HCT116 (cell line): Measurements from ENCODE around the gene BAX. TPM values are rescaled to one million over a fixed set of nuclear protein-coding genes. Genes with fewer than 3 reads are reported as not detected.

Experiments
- ATAC-seq: fragments of 200-7000 bp; cut with Tn5 transposase; 2 replicates; pipeline ENCODE4 v1.9.1; 2020; ENCODE audit warnings: mild to moderate bottlenecking, moderate library complexity
- BruUV-seq: library from RNA; stranded (reverse); fragments of 400-500 nt; replicated peaks from 2 replicates; lab custom pipeline; 2021; lab: Mats Ljungman, UMichigan
- CTCF ChIA-PET: fragments of 300-600 bp; sonication (Branson Sonifier 250); formaldehyde crosslinking; loops from one replicate; lab custom pipeline; 2021; ENCODE audit warnings: antibody characterized with exemption; lab: Charles Lee
- POLR2A ChIA-PET: fragments of 300-600, 350-600 bp; sonication (Branson Sonifier 250); formaldehyde crosslinking; loops from one replicate; lab custom pipeline; 2021; ENCODE audit warnings: antibody characterized with exemption; lab: Charles Lee
- RAD21 ChIA-PET, 2 experiments: fragments of 300-600 bp; sonication (Branson Sonifier 250); formaldehyde crosslinking; loops; one replicate each; lab custom pipeline; 2023; ENCODE audit warnings: low total read pairs in 2 of 2; ENCODE audit not compliant: uncharacterized antibody in 2 of 2, unreplicated experiment in 2 of 2, low non-redundant PET in 1 of 2; lab: Charles Lee
- DNase-seq: peaks from one replicate; pipeline ENCODE4 v3.0.0-alpha.2; 2010; ENCODE audit warnings: low read depth, low spot score
- H2AFZ ChIP-seq: fragments of 200-600 bp; shearing (Covaris generic), sonication (generic); 2 replicates; pipeline ENCODE4 v1.6.1; 2017; ENCODE audit warnings: low read depth, mixed run types, mixed read lengths, antibody characterized with exemption, low read length; ENCODE audit not compliant: poor library complexity, severe bottlenecking
- H3K27ac ChIP-seq: 2 replicates; pipeline ENCODE4 v1.5.1; 2012; ENCODE audit warnings: low read depth, low read length
- H3K27me3 ChIP-seq: fragments of 200-600 bp; sonication (generic); 2 replicates; pipeline ENCODE4 v1.6.1; 2016; ENCODE audit warnings: mixed run types, low read length, mixed read lengths; ENCODE audit not compliant: insufficient read depth
- H3K36me3 ChIP-seq, 2 experiments: fragments of 200-500 bp in 1 of 2; fragments of 200-600 bp in 1 of 2; sonication (Bioruptor generic) in 1 of 2; sonication (generic) in 1 of 2; 2 replicates each; pipeline versions ENCODE4 v1.5.1 to v1.6.1; 2014 to 2016; ENCODE audit warnings: low read length in 2 of 2, inconsistent platforms in 1 of 2, mixed read lengths in 1 of 2, mixed run types in 1 of 2; ENCODE audit not compliant: insufficient read depth in 2 of 2, control insufficient read depth in 1 of 2
- H3K4me1 ChIP-seq, 2 experiments: fragments of 200-600 bp in 1 of 2; sonication (generic) in 1 of 2; 2 replicates each; pipeline versions ENCODE4 v1.5.1 to v1.6.1; 2012 to 2017; ENCODE audit warnings: low read length in 2 of 2, inconsistent platforms in 1 of 2, mild to moderate bottlenecking in 1 of 2, mixed read lengths in 1 of 2, mixed run types in 1 of 2, moderate library complexity in 1 of 2; ENCODE audit not compliant: insufficient read depth in 2 of 2, control insufficient read depth in 1 of 2
- H3K4me2 ChIP-seq: fragments of 200-600 bp; sonication (generic); 2 replicates; pipeline ENCODE4 v1.6.1; 2017; ENCODE audit warnings: mixed run types, low read length, mixed read lengths
- H3K4me3 ChIP-seq, 2 experiments: fragments of 200-600 bp in 1 of 2; sonication (generic) in 1 of 2; replicated peaks in 1 of 2; 2 replicates each; pipeline ENCODE4 v1.5.1; 2011 to 2016; ENCODE audit warnings: low read length in 2 of 2, control low read depth in 1 of 2, low read depth in 1 of 2, mild to moderate bottlenecking in 1 of 2, mixed read lengths in 1 of 2, mixed run types in 1 of 2
- H3K79me2 ChIP-seq: fragments of 200-600 bp; sonication (generic); 2 replicates; pipeline ENCODE4 v1.6.1; 2017; ENCODE audit warnings: mild to moderate bottlenecking, mixed run types, low read length, moderate library complexity, mixed read lengths; ENCODE audit not compliant: insufficient read depth
- H3K9ac ChIP-seq: fragments of 200-600 bp; sonication (generic); 2 replicates; pipeline ENCODE4 v1.6.1; 2016; ENCODE audit warnings: low read length, mixed read lengths
- H3K9me2 ChIP-seq: fragments of 200-600 bp; sonication (generic), shearing (Covaris generic); 2 replicates; pipeline ENCODE4 v1.6.1; 2017; ENCODE audit warnings: mixed run types, mild to moderate bottlenecking, moderate library complexity; ENCODE audit not compliant: insufficient read depth
- H3K9me3 ChIP-seq, 2 experiments: fragments of 200-500 bp in 1 of 2; fragments of 200-600 bp in 1 of 2; sonication (Bioruptor generic) in 1 of 2; sonication (generic) in 1 of 2; 2 replicates each; pipeline ENCODE4 v1.6.1; 2014 to 2017; ENCODE audit warnings: low read length in 2 of 2, mixed read lengths in 2 of 2, inconsistent platforms in 1 of 2, low read depth in 1 of 2, mild to moderate bottlenecking in 1 of 2, mixed run types in 1 of 2, moderate library complexity in 1 of 2; ENCODE audit not compliant: control insufficient read depth in 1 of 2, insufficient read depth in 1 of 2
- H4K20me1 ChIP-seq: fragments of 200-600 bp; sonication (generic), shearing (Covaris generic); 2 replicates; pipeline ENCODE4 v1.6.1; 2017; ENCODE audit warnings: mixed run types, mild to moderate bottlenecking, moderate library complexity; ENCODE audit not compliant: insufficient read depth
- CEBPB ChIP-seq: IDR thresholded peaks from 2 replicates; pipeline ENCODE4 v1.6.1; 2012; ENCODE audit warnings: low read depth
- CTCF ChIP-seq, 3 experiments: fragments of 200-600 bp in 1 of 3; sonication (generic) in 1 of 3; IDR thresholded peaks in 2 of 3; conservative IDR thresholded peaks in 1 of 3; 2 replicates each; pipeline ENCODE4 v1.5.1; 2012 to 2017; ENCODE audit warnings: low read depth in 2 of 3, low read length in 2 of 3, antibody characterized with exemption in 1 of 3, borderline replicate concordance in 1 of 3, control low read depth in 1 of 3, mild to moderate bottlenecking in 1 of 3, mixed read lengths in 1 of 3, mixed run types in 1 of 3, moderate library complexity in 1 of 3; ENCODE audit not compliant: insufficient read depth in 1 of 3
- JUND ChIP-seq: IDR thresholded peaks from 2 replicates; pipeline ENCODE4 v1.6.1; 2012
- POLR2AphosphoS5 ChIP-seq: IDR thresholded peaks from 2 replicates; pipeline ENCODE4 v1.6.1; 2011; ENCODE audit warnings: mild to moderate bottlenecking, low read depth, low read length, moderate library complexity
- SP1 ChIP-seq: IDR thresholded peaks from 2 replicates; pipeline ENCODE4 v1.6.1; 2012; ENCODE audit warnings: low read depth
- intact Hi-C: fragments of 100-400 bp; cut with micrococcal nuclease; formaldehyde crosslinking; loops from 2 replicates; pipeline ENCODE4 v1.10.0; 2022
- total RNA-seq: library from RNA; stranded (reverse); gene quantifications from one replicate; pipeline ENCODE4 v1.2.1, GENCODE V29; 2021; ENCODE audit not compliant: unreplicated experiment

Gene BAX
- total RNA-seq, 1 experiment from 2014 or later = 96.4 TPM

DNA sequence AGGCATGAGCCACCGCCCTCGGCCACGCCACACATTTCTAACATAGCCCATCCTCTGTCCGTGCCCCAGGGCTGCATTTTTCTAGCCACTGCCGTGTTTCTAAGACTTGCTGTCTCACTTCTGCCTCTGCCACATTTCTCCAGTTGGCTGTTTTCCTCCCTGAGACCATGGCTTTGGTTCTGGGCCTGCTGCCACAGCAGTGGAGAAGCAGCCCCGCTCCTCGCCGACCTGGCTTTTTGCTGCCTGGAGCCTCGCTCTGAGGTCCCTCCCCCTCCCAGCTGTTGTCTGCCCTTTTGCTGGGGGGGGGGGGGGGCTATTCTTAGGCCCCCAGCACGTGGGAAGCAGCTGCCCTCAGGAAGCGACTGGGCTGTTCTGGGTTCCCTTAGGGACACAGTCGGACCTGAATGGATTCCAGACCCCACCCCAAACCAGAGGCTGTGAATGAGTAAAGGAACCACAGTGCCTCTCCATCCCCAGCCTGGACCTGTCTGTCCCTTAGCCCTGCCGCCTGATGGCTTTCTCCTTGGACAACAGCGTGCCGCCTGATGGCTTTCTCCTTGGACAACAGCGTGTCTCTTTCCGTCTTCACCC lies 35.1 kb downstream of the BAX start:
- BruUV-seq = no TSS peak

More for the DNA sequence above, 35.1 kb downstream of the BAX start:
- Histone ChIP-seq H3K4me3 (no peak overlapping the region), H3K9me2 (no peaks in the 10 kb centered on the region), H4K20me1 (no peaks in the 10 kb centered on the region), H3K36me3 (peaks cover 14 to 17% of the 10 kb centered on the region in 2 experiments; a peak in 2 of 4 replicates), H3K9ac (no peak overlapping the region), H3K27ac (no peak overlapping the region), H3K27me3 (no peaks in the 10 kb centered on the region)
- POLR2A ChIA-PET = no interaction called here
- TF ChIP-seq POLR2AphosphoS5 = no peak
- no peak for TF ChIP-seq CEBPB
- TF ChIP-seq CTCF (IDR thresholded peaks at IDR 0.05 in 2 of 3, conservative IDR thresholded peaks at IDR 0.05 in 1 of 3; ENCODE audit: borderline replicate concordance in 1 of 3, insufficient read depth in 1 of 3, low read depth in 2 of 3, low read length in 2 of 3) = no peak
- no peak for TF ChIP-seq SP1
- TF ChIP-seq JUND = no peak
- TF ChIP-seq, all 23 proteins: peak for 0
- CTCF ChIA-PET = no interaction called here
- DNase-seq = no peak
- H2AFZ ChIP-seq = no peak overlapping the region
- peaks cover 37% of the 10 kb centered on the region for H3K79me2 ChIP-seq
- no peak overlapping the region for H3K4me2 ChIP-seq
- no peak for ATAC-seq
- RAD21 ChIA-PET = interaction anchor here in 1 of 2 experiments (0.7 kb wide), 1 partner anchor 277 kb away, joined by 3 read pairs; no protein-coding TSS in a partner anchor
- no peaks in the 10 kb centered on the region for H3K9me3 ChIP-seq
- H3K4me1 ChIP-seq = peaks cover 7 to 13% of the 10 kb centered on the region in 2 experiments; a peak in 3 of 4 replicates
- intact Hi-C loops = no loop called here
